Astrocyte of the spinal cord (primary cell): ENCODE data around the gene GFOD1.

Experiments used
- DNase-seq: peaks from one replicate; pipeline ENCODE4 v3.0.0; 2011; ENCODE audit warnings: low read depth, low spot score
- H3K4me3 ChIP-seq: 2 replicates; pipeline ENCODE4 v1.5.1; 2011; ENCODE audit warnings: low read depth, mild to moderate bottlenecking, low read length, moderate library complexity
- in situ Hi-C: cut with HindIII; loops from 2 replicates; pipeline ENCODE4 v1.10.0; 2017; ENCODE audit warnings: low sequenced_read_pairs
- TF ChIP-seq, protein P1 (sequence below): IDR thresholded peaks from 2 replicates; pipeline ENCODE4 v1.5.1; 2012; ENCODE audit warnings: low read depth, mild to moderate bottlenecking, low read length, inconsistent platforms

GFOD1 gene

GRCh38 chr6:13468839-13469238 is 18.6 kb downstream of the GFOD1 start:
- TF ChIP-seq, protein P1, sequence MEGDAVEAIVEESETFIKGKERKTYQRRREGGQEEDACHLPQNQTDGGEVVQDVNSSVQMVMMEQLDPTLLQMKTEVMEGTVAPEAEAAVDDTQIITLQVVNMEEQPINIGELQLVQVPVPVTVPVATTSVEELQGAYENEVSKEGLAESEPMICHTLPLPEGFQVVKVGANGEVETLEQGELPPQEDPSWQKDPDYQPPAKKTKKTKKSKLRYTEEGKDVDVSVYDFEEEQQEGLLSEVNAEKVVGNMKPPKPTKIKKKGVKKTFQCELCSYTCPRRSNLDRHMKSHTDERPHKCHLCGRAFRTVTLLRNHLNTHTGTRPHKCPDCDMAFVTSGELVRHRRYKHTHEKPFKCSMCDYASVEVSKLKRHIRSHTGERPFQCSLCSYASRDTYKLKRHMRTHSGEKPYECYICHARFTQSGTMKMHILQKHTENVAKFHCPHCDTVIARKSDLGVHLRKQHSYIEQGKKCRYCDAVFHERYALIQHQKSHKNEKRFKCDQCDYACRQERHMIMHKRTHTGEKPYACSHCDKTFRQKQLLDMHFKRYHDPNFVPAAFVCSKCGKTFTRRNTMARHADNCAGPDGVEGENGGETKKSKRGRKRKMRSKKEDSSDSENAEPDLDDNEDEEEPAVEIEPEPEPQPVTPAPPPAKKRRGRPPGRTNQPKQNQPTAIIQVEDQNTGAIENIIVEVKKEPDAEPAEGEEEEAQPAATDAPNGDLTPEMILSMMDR: no peak
- H3K4me3 ChIP-seq: no peak overlapping the region
- no peak for DNase-seq
- in situ Hi-C loops: no loop called here

- TF ChIP-seq, protein P1: no peak
- DNase-seq: no peak
- in situ Hi-C loops: no loop called here
- no peak overlapping the region for H3K4me3 ChIP-seq
These were observed 20.2 kb downstream of the GFOD1 start for GRCh38 chr6:13467216-13467600.

- in situ Hi-C loops: no loop called here
- DNase-seq: no peak
These were observed 20.8 kb downstream of the GFOD1 start for GRCh38 chr6:13466304-13467215.

DNA sequence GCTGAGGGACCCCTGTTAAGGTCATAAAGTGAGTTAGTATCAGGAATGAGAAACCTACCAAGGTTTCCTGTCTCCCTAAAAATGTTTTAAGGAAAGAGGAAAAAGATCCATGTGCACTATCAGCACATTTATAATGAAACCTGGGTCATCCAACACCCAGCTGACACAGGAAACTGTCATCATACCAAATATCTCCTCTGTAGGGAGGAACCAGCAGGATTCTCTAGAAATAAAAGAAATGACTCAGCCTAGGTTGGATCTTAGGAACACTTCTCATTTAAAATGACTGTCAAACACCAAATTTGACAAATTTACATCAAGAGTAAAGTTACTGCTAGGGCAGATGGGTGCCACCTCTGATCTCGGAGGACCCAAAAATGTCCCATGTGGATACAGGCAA is 21.7 kb downstream of the GFOD1 start:
- TF ChIP-seq, protein P1: no peak
- no peak overlapping the region for H3K4me3 ChIP-seq
- in situ Hi-C loops: no loop called here
- DNase-seq: no peak

More at GRCh38 chr6:13466304-13467215, 20.8 kb downstream of the GFOD1 start:
- no peak overlapping the region for H3K4me3 ChIP-seq
- TF ChIP-seq, protein P1: no peak

DNA sequence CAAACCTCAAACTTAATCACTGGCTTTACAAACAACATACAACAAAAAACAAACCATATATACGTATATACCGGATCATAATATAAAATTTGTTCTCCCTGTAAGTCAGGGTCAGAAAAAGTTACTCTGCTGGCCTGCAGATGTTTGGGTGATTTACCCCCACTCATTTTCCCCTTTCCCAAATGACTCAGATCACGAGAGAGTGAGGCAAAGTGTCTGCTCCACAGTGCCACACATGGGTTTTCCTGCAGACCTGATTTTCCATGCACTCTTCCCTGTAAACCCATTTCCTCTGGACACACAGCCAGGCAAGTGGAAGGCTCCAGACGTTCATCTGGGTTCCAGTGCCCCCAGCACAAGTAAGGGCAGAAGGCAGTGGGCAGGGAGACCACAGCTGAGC is 23.5 kb downstream of the GFOD1 start:
- TF ChIP-seq, protein P1: no peak
- in situ Hi-C loops: no loop called here
- DNase-seq: no peak
- H3K4me3 ChIP-seq: no peak overlapping the region

DNA sequence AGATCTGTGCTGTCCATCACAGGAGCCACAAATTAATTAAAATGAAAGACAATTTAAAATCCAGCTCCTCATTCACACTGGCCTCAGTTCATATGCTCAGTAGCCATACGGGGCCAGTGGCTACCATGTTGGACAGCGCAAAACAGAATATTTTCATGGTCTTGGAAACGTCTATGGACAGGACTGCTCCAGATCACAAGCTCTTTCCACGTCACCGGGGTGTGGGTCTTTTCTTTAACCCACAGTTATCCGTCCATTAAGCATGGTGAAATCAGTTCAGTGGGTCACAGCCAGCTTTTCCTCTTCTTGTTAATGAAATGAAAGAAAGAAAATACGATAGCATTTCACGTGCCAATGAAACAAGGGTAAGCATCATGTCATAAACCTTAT is 24.1 kb downstream of the GFOD1 start:
- TF ChIP-seq, protein P1: no peak
- H3K4me3 ChIP-seq: no peak overlapping the region
- no peak for DNase-seq
- in situ Hi-C loops: no loop called here
